HG03108 (cell line): ENCODE data around the gene CPO.

ENCODE experiments used
- ATAC-seq: cut with Tn5 transposase; IDR thresholded peaks from one replicate; pipeline ENCODE4 v1.9.1; 2021; ENCODE audit warnings: moderate library complexity; ENCODE audit not compliant: unreplicated experiment

The CPO gene

GRCh38 chr2:207012461-207012860 lies 73.1 kb downstream of the CPO start:
- ATAC-seq: no peak

GRCh38 chr2:207014424-207014823 lies 75.1 kb downstream of the CPO start:
- ATAC-seq: no peak

- ATAC-seq: no peak
These were observed 76.6 kb downstream of the CPO start for GRCh38 chr2:207015901-207016300.
